Measurements from ENCODE around the gene PCDHA4. TPM values are rescaled to one million over a fixed set of nuclear protein-coding genes. Genes with fewer than 3 reads are reported as not detected.

Gene PCDHA4
- total and polyA plus RNA-seq, 2 of the 13 experiments (the other 11 are each of a cell fraction or from before 2014, with no cell fraction given), result not detected

GRCh38 chr5:140855772-140856674 is 49.2 kb downstream of the PCDHA4 start, which contains the start of gene PCDHA10:
Gene PCDHA10 (plus strand): TSS chr5:140855897. CDS start chr5:140856049, 152 bp downstream.
- H3K36me3 ChIP-seq (replicated peaks in 1 of 2; ENCODE audit: control insufficient read depth in 1 of 2, insufficient read depth in 2 of 2, low read length in 2 of 2), result no peaks in the 10 kb centered on the region
- no peak within 1 kb of the TSS for H3K4me2 ChIP-seq (ENCODE audit: low read depth, low read length)
- no peaks in the 10 kb centered on the region for H4K20me1 ChIP-seq (ENCODE audit: insufficient read depth, low read length)
- H3K27ac ChIP-seq (ENCODE audit: extremely low read length, insufficient read depth, low read length), result no peak within 1 kb of the TSS
- WGBS (ENCODE audit: low lambda C conversion rate), result 68% methylated on average over 43 of the region's 44 CpGs
- H3K27me3 ChIP-seq (ENCODE audit: control insufficient read depth in 1 of 2, insufficient read depth in 2 of 2, low read length in 2 of 2), result no peaks in the 10 kb centered on the region
- H3K79me2 ChIP-seq (ENCODE audit: insufficient read depth, low read length), result no peaks in the 10 kb centered on the region
- no peak for ATAC-seq
- no peak within 1 kb of the TSS for H3K4me3 ChIP-seq (replicated peaks in 1 of 3; ENCODE audit: insufficient read depth in 1 of 3, low read depth in 2 of 3, low read length in 3 of 3)
- in situ Hi-C loops (cut with HindIII; ENCODE audit: extremely low pct_ligation_motif_present, low pct_unique_long_range_greater_than_20kb) (no loop called here), intact Hi-C loops (cut with micrococcal nuclease; ENCODE audit: unreplicated experiment) (no loop called here)
- H3K9me3 ChIP-seq (ENCODE audit: low read length), result no peaks in the 10 kb centered on the region
- no peaks in the 10 kb centered on the region for H3K4me1 ChIP-seq (ENCODE audit: insufficient read depth, low read length)
- TF ChIP-seq ZNF382 (CRISPR knock-in tag; IDR thresholded peaks at IDR 0.05; ENCODE audit: borderline replicate concordance) (no peak), FOXP4 (CRISPR knock-in tag; IDR thresholded peaks at IDR 0.05) (no peak), CTCF (CRISPR knock-in tag; IDR thresholded peaks at IDR 0.05) (peak; percentile 55), ZMAT5 (CRISPR knock-in tag; IDR thresholded peaks at IDR 0.05; ENCODE audit: borderline replicate concordance, low read depth) (no peak), HMGA1 (CRISPR knock-in tag; conservative IDR thresholded peaks at IDR 0.05) (no peak), MAFK (conservative IDR thresholded peaks at IDR 0.05 in 1 of 2, IDR thresholded peaks at IDR 0.05 in 1 of 2; ENCODE audit: low read length in 2 of 2) (peak in 1 of 2 experiments; percentile 31; a peak in 2 of 4 replicates), SP140L (CRISPR knock-in tag; IDR thresholded peaks at IDR 0.05; ENCODE audit: borderline replicate concordance) (no peak), THYN1 (CRISPR knock-in tag; IDR thresholded peaks at IDR 0.05; ENCODE audit: borderline replicate concordance, low read depth) (no peak), STAG1 (CRISPR knock-in tag; IDR thresholded peaks at IDR 0.05) (peak; percentile 46)
- no peak within 1 kb of the TSS for H2AFZ ChIP-seq (ENCODE audit: low read length)
- POLR2A ChIA-PET, result no interaction called here
- no peak within 1 kb of the TSS for H3K9ac ChIP-seq (ENCODE audit: insufficient read depth, low read depth, low read length)
- no peak for FAIRE-seq
- no TSS peak for BruUV-seq (replicated peaks)
- peak; percentile 6 for DNase-seq (ENCODE audit: low spot score)
- CTCF ChIA-PET (ENCODE audit: low intra/inter-chr PET ratio, low total read pairs), result interaction anchor here (1.1 kb wide), 1 partner anchor 185 kb away, joined by 4 read pairs; no protein-coding TSS in a partner anchor

Data from HepG2 (cell line).